SK-N-SH (cell line): ENCODE measurements around the gene NDST4. TPM values are rescaled to one million over a fixed set of nuclear protein-coding genes. Genes with fewer than 3 reads are reported as not detected.

Experiments used
- CTCF ChIA-PET: fragments of 300-600, 350-600 bp; formaldehyde crosslinking; extraction: SDS; loops from one replicate; lab custom pipeline; 2021; lab: Yijun Ruan, JAX
- POLR2A ChIA-PET: fragments of 350-600 bp; sonication (Branson Sonifier 250); formaldehyde crosslinking; extraction: SDS; loops from one replicate; lab custom pipeline; 2020; ENCODE audit warnings: antibody characterized with exemption, inconsistent platforms; lab: Yijun Ruan, JAX
- DNase-seq: peaks from one replicate; pipeline ENCODE4 v3.0.0; 2012
- H2AFZ ChIP-seq: fragments of 200-600 bp; sonication (generic); 2 replicates; pipeline ENCODE4 v1.8.1; 2016; ENCODE audit warnings: antibody characterized with exemption, mild to moderate bottlenecking, low read depth
- H3F3A ChIP-seq: fragments of 200-600 bp; sonication (generic); replicated peaks from 2 replicates; pipeline ENCODE3; 2016; ENCODE audit warnings: antibody characterized with exemption, mild to moderate bottlenecking; ENCODE audit not compliant: insufficient read depth
- H3K27ac ChIP-seq, 2 experiments: fragments of 200-500 bp in 1 of 2; fragments of 200-600 bp in 1 of 2; sonication (Bioruptor generic) in 1 of 2; sonication (generic), shearing (Covaris generic) in 1 of 2; 2 replicates each; pipeline versions ENCODE4 v1.5.1 to v1.6.1; 2014 to 2016; ENCODE audit warnings: low read depth in 2 of 2, inconsistent platforms in 1 of 2, low read length in 1 of 2, mild to moderate bottlenecking in 1 of 2, mixed read lengths in 1 of 2
- H3K27me3 ChIP-seq: fragments of 200-600 bp; sonication (generic), shearing (Covaris generic); 2 replicates; pipeline ENCODE4 v1.6.1; 2016; ENCODE audit warnings: mixed run types; ENCODE audit not compliant: insufficient read depth
- H3K36me3 ChIP-seq, 2 experiments: fragments of 200-500 bp in 1 of 2; fragments of 200-600 bp in 1 of 2; sonication (Bioruptor generic) in 1 of 2; sonication (generic) in 1 of 2; replicated peaks in 1 of 2; 2 replicates each; pipeline versions ENCODE3 to v1.5.1; 2014 to 2016; ENCODE audit warnings: low read length in 1 of 2, mild to moderate bottlenecking in 1 of 2; ENCODE audit not compliant: insufficient read depth in 2 of 2, control insufficient read depth in 1 of 2
- H3K4me1 ChIP-seq, 2 experiments: fragments of 200-500 bp in 1 of 2; fragments of 200-600 bp in 1 of 2; sonication (Bioruptor generic) in 1 of 2; sonication (generic), shearing (Covaris generic) in 1 of 2; 2 replicates each; pipeline versions ENCODE4 v1.5.1 to v1.6.1; 2014 to 2016; ENCODE audit warnings: low read depth in 1 of 2, low read length in 1 of 2, mixed run types in 1 of 2; ENCODE audit not compliant: insufficient read depth in 2 of 2, control insufficient read depth in 1 of 2
- H3K4me2 ChIP-seq: fragments of 200-600 bp; sonication (generic), shearing (Covaris generic); 2 replicates; pipeline ENCODE4 v1.6.1; 2017; ENCODE audit warnings: mixed run types
- H3K4me3 ChIP-seq, 2 experiments: fragments of 200-500 bp in 1 of 2; fragments of 200-600 bp in 1 of 2; sonication (Bioruptor generic) in 1 of 2; sonication (generic), shearing (Covaris generic) in 1 of 2; 2 replicates each; pipeline versions ENCODE4 v1.5.1 to v1.8.1; 2014 to 2016; ENCODE audit warnings: low read depth in 2 of 2, inconsistent platforms in 1 of 2, low read length in 1 of 2, mild to moderate bottlenecking in 1 of 2, mixed read lengths in 1 of 2, moderate library complexity in 1 of 2
- H3K79me2 ChIP-seq: fragments of 200-600 bp; sonication (generic); 2 replicates; pipeline ENCODE4 v1.8.1; 2017; ENCODE audit warnings: mild to moderate bottlenecking; ENCODE audit not compliant: insufficient read depth
- H3K9ac ChIP-seq: fragments of 200-600 bp; sonication (generic); 2 replicates; pipeline ENCODE4 v1.6.1; 2017; ENCODE audit warnings: mixed run types
- H3K9me2 ChIP-seq: fragments of 200-600 bp; sonication (generic); 2 replicates; pipeline ENCODE4 v1.6.1; 2017; ENCODE audit warnings: mixed run types
- H3K9me3 ChIP-seq: fragments of 200-600 bp; sonication (generic); 2 replicates; pipeline ENCODE4 v1.6.1; 2017; ENCODE audit warnings: mixed run types, mild to moderate bottlenecking, moderate library complexity
- H4K20me1 ChIP-seq: fragments of 200-600 bp; sonication (generic); 2 replicates; pipeline ENCODE4 v1.6.1; 2017; ENCODE audit warnings: mild to moderate bottlenecking, mixed run types; ENCODE audit not compliant: insufficient read depth
- ELF1 ChIP-seq: IDR thresholded peaks from 2 replicates; pipeline ENCODE4 v1.4.0; 2012
- EP300 ChIP-seq, 2 experiments: IDR thresholded peaks; 2 replicates each; pipeline versions ENCODE4 v1.4.0 to v1.6.1; 2012; ENCODE audit warnings: borderline replicate concordance in 1 of 2, low read depth in 1 of 2, low read length in 1 of 2
- EZH2phosphoT487 ChIP-seq: fragments of 200-600 bp; sonication (generic); IDR thresholded peaks from 2 replicates; pipeline ENCODE4 v1.6.1; 2017; ENCODE audit warnings: low read depth, mixed run types, mild to moderate bottlenecking, antibody characterized with exemption, moderate library complexity, borderline replicate concordance
- FOSL2 ChIP-seq: IDR thresholded peaks from 2 replicates; pipeline ENCODE4 v1.4.0; 2012; ENCODE audit warnings: low read depth, mild to moderate bottlenecking, moderate library complexity, borderline replicate concordance
- GABPA ChIP-seq: IDR thresholded peaks from 2 replicates; pipeline ENCODE4 v1.4.0; 2012; ENCODE audit warnings: low read depth, mild to moderate bottlenecking
- GATA2 ChIP-seq: sonication (generic); formaldehyde crosslinking; IDR thresholded peaks from 2 replicates; pipeline ENCODE4 v1.5.0; 2020; ENCODE audit warnings: mild to moderate bottlenecking, missing genetic modification reagents
- MAX ChIP-seq: IDR thresholded peaks from 2 replicates; pipeline ENCODE4 v1.4.0; 2012; ENCODE audit warnings: low read depth
- MEF2A ChIP-seq: IDR thresholded peaks from 2 replicates; pipeline ENCODE4 v1.4.0; 2012; ENCODE audit warnings: low read depth, borderline replicate concordance
- NFIC ChIP-seq: IDR thresholded peaks from 2 replicates; pipeline ENCODE4 v1.4.0; 2012; ENCODE audit warnings: borderline replicate concordance
- NRF1 ChIP-seq: IDR thresholded peaks from 2 replicates; pipeline ENCODE4 v1.6.1; 2012; ENCODE audit warnings: low read depth, mild to moderate bottlenecking, low read length
- RAD21 ChIP-seq: IDR thresholded peaks from 2 replicates; pipeline ENCODE4 v1.6.1; 2012; ENCODE audit warnings: mild to moderate bottlenecking, low read length
- RXRA ChIP-seq: IDR thresholded peaks from 2 replicates; pipeline ENCODE4 v1.4.0; 2012; ENCODE audit warnings: low read depth, mild to moderate bottlenecking, borderline replicate concordance
- SMC3 ChIP-seq: IDR thresholded peaks from 2 replicates; pipeline ENCODE4 v1.6.1; 2012; ENCODE audit warnings: low read depth, low read length, improper control_type of control experiment
- TCF12 ChIP-seq: IDR thresholded peaks from 2 replicates; pipeline ENCODE4 v1.4.0; 2012
- TEAD4 ChIP-seq: IDR thresholded peaks from 2 replicates; pipeline ENCODE4 v1.4.0; 2012; ENCODE audit warnings: mild to moderate bottlenecking, borderline replicate concordance; ENCODE audit not compliant: insufficient read depth
- YY1 ChIP-seq: IDR thresholded peaks from 2 replicates; pipeline ENCODE4 v1.4.0; 2012; ENCODE audit warnings: low read depth, mild to moderate bottlenecking
- ZBTB33 ChIP-seq: IDR thresholded peaks from 2 replicates; pipeline ENCODE4 v1.4.0; 2012; ENCODE audit warnings: low read depth, borderline replicate concordance
- WGBS: methylation state at CpG from one replicate; pipeline ENCODE4 v1.1.6; 2017; ENCODE audit warnings: low lambda C conversion rate; 5-methylcytosine and 5-hydroxymethylcytosine counted together
- polyA plus RNA-seq, 3 experiments: library from polyadenylated mRNA; depleted of rRNA; stranded (reverse); fragments of >200 nt; gene quantifications; 2 replicates each; pipeline ENCODE4 v1.2.3, GENCODE V29; 2012
- TF ChIP-seq, protein P1 (sequence below): fragments of 200-600 bp; sonication (generic); IDR thresholded peaks from 2 replicates; pipeline ENCODE4 v1.6.1; 2017; ENCODE audit warnings: antibody characterized with exemption, mild to moderate bottlenecking, moderate library complexity
- TF ChIP-seq, protein P2 (sequence below): IDR thresholded peaks from 2 replicates; pipeline ENCODE4 v1.6.1; 2012; ENCODE audit warnings: mild to moderate bottlenecking, low read depth, low read length, moderate library complexity

The NDST4 gene
- polyA plus RNA-seq, 1 of the 3 experiments (the other 2 are of a cell fraction): not detected

DNA sequence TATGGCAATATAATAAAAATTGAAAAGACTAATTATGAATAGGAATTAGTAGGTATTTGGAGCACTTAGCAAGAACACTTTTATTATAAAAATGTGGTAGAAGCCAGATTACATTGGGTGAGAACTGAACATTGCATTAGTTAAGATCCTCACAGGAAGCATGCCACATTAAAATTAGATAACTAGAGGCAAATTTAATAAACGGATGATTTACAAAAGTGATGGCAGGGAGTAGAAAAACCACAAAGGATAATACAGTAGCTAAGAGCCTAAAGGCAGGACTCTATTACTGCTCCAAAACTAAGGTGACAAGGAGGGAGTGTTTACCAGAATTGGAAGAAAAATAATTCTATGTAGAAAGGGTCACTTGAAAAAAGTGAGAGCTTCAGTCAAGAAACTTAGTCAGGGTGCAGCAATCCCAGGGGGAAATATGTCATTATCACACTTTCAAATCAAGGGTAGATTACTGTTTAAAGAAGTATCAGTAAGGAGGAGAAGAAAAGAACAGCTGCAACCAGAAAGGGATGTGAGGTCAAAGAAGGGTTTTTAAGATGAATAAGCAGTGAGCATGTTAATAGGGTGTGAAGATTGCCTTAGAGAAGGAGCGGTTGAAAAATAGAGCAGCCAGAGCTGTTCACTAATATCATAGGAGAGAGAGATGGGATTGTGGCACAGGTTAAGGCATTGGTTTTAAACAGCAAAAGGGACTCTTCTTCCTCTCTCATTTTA lies 84.6 kb downstream of the NDST4 start (continued):
- TF ChIP-seq TCF12: no peak
- TF ChIP-seq, all 33 proteins: peak for 0

GRCh38 chr4:114999880-115000279 lies 113.5 kb downstream of the NDST4 start:
- CTCF ChIA-PET: no interaction called here
- no peaks in the 10 kb centered on the region for H3K9me3 ChIP-seq
- DNase-seq: no peak
- no peak overlapping the region for H3K9ac ChIP-seq
- no peak overlapping the region for H3K27ac ChIP-seq
- no peaks in the 10 kb centered on the region for H3F3A ChIP-seq
- H4K20me1 ChIP-seq: no peaks in the 10 kb centered on the region
- H3K9me2 ChIP-seq: no peaks in the 10 kb centered on the region
- no peaks in the 10 kb centered on the region for H3K27me3 ChIP-seq
- WGBS: 5% methylated on average over 1 of the region's 1 CpG
- no peaks in the 10 kb centered on the region for H3K79me2 ChIP-seq
- no peak overlapping the region for H3K4me2 ChIP-seq
- POLR2A ChIA-PET: no interaction called here
- H3K36me3 ChIP-seq: no peaks in the 10 kb centered on the region
- H2AFZ ChIP-seq: no peak overlapping the region
- no peak overlapping the region for H3K4me3 ChIP-seq
- no peaks in the 10 kb centered on the region; a peak in 1 of 4 replicates for H3K4me1 ChIP-seq
- no peak for TF ChIP-seq GATA2
- no peak for TF ChIP-seq SMC3
- no peak for TF ChIP-seq TCF12
- TF ChIP-seq, protein P1, sequence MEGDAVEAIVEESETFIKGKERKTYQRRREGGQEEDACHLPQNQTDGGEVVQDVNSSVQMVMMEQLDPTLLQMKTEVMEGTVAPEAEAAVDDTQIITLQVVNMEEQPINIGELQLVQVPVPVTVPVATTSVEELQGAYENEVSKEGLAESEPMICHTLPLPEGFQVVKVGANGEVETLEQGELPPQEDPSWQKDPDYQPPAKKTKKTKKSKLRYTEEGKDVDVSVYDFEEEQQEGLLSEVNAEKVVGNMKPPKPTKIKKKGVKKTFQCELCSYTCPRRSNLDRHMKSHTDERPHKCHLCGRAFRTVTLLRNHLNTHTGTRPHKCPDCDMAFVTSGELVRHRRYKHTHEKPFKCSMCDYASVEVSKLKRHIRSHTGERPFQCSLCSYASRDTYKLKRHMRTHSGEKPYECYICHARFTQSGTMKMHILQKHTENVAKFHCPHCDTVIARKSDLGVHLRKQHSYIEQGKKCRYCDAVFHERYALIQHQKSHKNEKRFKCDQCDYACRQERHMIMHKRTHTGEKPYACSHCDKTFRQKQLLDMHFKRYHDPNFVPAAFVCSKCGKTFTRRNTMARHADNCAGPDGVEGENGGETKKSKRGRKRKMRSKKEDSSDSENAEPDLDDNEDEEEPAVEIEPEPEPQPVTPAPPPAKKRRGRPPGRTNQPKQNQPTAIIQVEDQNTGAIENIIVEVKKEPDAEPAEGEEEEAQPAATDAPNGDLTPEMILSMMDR: no peak
- no peak for TF ChIP-seq EP300 (IDR thresholded peaks at IDR 0.05; ENCODE audit: borderline replicate concordance in 1 of 2, low read depth in 1 of 2, low read length in 1 of 2)
- TF ChIP-seq RXRA: no peak
- TF ChIP-seq, protein P2, sequence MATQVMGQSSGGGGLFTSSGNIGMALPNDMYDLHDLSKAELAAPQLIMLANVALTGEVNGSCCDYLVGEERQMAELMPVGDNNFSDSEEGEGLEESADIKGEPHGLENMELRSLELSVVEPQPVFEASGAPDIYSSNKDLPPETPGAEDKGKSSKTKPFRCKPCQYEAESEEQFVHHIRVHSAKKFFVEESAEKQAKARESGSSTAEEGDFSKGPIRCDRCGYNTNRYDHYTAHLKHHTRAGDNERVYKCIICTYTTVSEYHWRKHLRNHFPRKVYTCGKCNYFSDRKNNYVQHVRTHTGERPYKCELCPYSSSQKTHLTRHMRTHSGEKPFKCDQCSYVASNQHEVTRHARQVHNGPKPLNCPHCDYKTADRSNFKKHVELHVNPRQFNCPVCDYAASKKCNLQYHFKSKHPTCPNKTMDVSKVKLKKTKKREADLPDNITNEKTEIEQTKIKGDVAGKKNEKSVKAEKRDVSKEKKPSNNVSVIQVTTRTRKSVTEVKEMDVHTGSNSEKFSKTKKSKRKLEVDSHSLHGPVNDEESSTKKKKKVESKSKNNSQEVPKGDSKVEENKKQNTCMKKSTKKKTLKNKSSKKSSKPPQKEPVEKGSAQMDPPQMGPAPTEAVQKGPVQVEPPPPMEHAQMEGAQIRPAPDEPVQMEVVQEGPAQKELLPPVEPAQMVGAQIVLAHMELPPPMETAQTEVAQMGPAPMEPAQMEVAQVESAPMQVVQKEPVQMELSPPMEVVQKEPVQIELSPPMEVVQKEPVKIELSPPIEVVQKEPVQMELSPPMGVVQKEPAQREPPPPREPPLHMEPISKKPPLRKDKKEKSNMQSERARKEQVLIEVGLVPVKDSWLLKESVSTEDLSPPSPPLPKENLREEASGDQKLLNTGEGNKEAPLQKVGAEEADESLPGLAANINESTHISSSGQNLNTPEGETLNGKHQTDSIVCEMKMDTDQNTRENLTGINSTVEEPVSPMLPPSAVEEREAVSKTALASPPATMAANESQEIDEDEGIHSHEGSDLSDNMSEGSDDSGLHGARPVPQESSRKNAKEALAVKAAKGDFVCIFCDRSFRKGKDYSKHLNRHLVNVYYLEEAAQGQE: no peak
- no peak for TF ChIP-seq GABPA
- no peak for TF ChIP-seq ELF1
- no peak for TF ChIP-seq EZH2phosphoT487
- TF ChIP-seq TEAD4: no peak
- TF ChIP-seq YY1: no peak
- no peak for TF ChIP-seq MAX
- no peak for TF ChIP-seq FOSL2
- no peak for TF ChIP-seq NRF1
- no peak for TF ChIP-seq MEF2A
- TF ChIP-seq NFIC: no peak
- no peak for TF ChIP-seq RAD21
- no peak for TF ChIP-seq ZBTB33
